HL-60 (cell line): Measurements from ENCODE around the gene NFASC.

Experiments used
- CTCF ChIP-seq: IDR thresholded peaks from one replicate; pipeline ENCODE4 v1.5.1; 2011; ENCODE audit warnings: low read length, control low read depth, inconsistent platforms; ENCODE audit not compliant: insufficient read depth
- GABPA ChIP-seq: IDR thresholded peaks from 2 replicates; pipeline ENCODE4 v1.6.1; 2012; ENCODE audit warnings: low read depth
- POLR2AphosphoS5 ChIP-seq: IDR thresholded peaks from 2 replicates; pipeline ENCODE4 v1.6.1; 2012; ENCODE audit warnings: low read depth
- REST ChIP-seq: IDR thresholded peaks from 2 replicates; pipeline ENCODE4 v1.6.1; 2012; ENCODE audit warnings: low read depth; ENCODE audit not compliant: insufficient replicate concordance
- SPI1 ChIP-seq: IDR thresholded peaks from 2 replicates; pipeline ENCODE4 v1.6.1; 2012; ENCODE audit warnings: low read depth, mild to moderate bottlenecking, borderline replicate concordance

GRCh38 chr1:204996981-204997380, 126.3 kb downstream of the NFASC start:
- TF ChIP-seq CTCF: no peak
- TF ChIP-seq GABPA: no peak
- no peak for TF ChIP-seq REST
- no peak for TF ChIP-seq POLR2AphosphoS5
- no peak for TF ChIP-seq SPI1
